Activated naive CD4-positive, alpha-beta T cell treated with anti-CD3 and anti-CD28 coated beads for 36 hours (primary cell): ENCODE results near the gene STUB1. TPM values are rescaled to one million over a fixed set of nuclear protein-coding genes. Genes with fewer than 3 reads are reported as not detected.

Experiments used
- CTCF ChIA-PET: fragments of 350-600 bp; sonication (Branson Sonifier 250); formaldehyde crosslinking; loops from one replicate; lab custom pipeline; 2021; ENCODE audit warnings: antibody characterized with exemption; lab: Charles Lee
- DNase-seq: peaks from one replicate; pipeline ENCODE4 v3.0.0-alpha.2; 2020
- H3K27ac Mint-ChIP-seq: one replicate; pipeline ENCODE4 v1.8.0; 2021; ENCODE audit warnings: mild to moderate bottlenecking, mixed read lengths
- H3K27me3 Mint-ChIP-seq: one replicate; pipeline ENCODE4 v1.8.0; 2021; ENCODE audit warnings: low read depth, mixed read lengths
- H3K36me3 Mint-ChIP-seq: one replicate; pipeline ENCODE4 v1.8.0; 2021; ENCODE audit warnings: low read depth, mixed read lengths
- H3K4me1 Mint-ChIP-seq: one replicate; pipeline ENCODE4 v1.8.0; 2021; ENCODE audit warnings: low read depth, mixed read lengths
- H3K4me3 Mint-ChIP-seq: one replicate; pipeline ENCODE4 v1.8.0; 2021; ENCODE audit warnings: mild to moderate bottlenecking, moderate library complexity, mixed read lengths
- H3K9me3 Mint-ChIP-seq: one replicate; pipeline ENCODE4 v1.8.0; 2021; ENCODE audit warnings: mixed read lengths
- intact Hi-C: fragments of 100-400 bp; cut with micrococcal nuclease; formaldehyde crosslinking; loops from one replicate; pipeline ENCODE4 v1.15.1; 2023
- total RNA-seq, 2 experiments: library from RNA; stranded (reverse); gene quantifications; one replicate each; pipeline ENCODE4 v1.2.3, GENCODE V29; 2021

STUB1 gene
- total RNA-seq, 2 experiments from 2014 or later = 40.3 to 44.1 TPM

DNA sequence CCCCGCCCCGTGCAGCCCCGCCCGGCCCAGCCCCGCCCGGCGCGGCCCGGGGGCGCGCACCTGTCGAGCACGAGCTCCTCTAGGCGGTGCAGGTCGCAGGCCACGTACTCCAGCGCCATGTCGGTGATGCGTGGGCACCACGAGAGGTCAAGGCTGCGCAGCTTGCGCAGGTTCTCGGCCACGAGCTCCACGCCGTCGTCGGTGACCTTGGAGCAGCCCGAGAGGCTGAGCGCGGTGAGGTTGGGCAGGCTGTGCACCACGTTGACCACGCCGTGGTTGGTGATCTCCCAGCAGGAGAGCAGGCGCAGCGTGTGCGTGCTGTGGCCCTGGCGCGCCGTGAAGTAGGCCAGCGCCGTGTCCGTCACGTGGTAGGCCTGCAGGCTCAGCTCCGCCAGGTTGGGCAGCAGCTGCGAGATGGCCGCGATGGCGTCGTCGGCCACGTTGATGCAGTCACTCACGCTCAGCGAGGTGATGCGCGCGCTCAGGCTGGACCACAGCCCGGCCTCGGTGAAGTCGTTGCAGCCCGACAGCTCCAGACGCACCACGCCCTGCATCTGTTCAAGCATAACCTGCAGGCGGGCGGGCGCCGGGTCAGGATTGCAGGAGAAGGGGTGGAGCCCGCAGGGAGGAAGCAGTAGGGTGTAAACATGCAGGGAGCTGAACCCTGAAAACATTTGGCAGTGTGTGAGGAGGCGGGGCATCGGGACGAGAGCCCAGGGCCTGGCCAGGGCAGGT lies 15.3 kb downstream of the STUB1 start:
- Mint-ChIP-seq H3K4me1 (peaks cover 22% of the 10 kb centered on the region), H3K27me3 (no peaks in the 10 kb centered on the region), H3K36me3 (no peaks in the 10 kb centered on the region), H3K9me3 (no peaks in the 10 kb centered on the region), H3K27ac (peak overlapping the region; percentile 30), H3K4me3 (peak overlapping the region; percentile 71)
- intact Hi-C loops = no loop called here
- DNase-seq = peak; percentile 69
- CTCF ChIA-PET = interaction anchor here (0.6 to 1.6 kb wide), 5 partner anchors 12 to 1968 kb away, joined by 3 to 4 read pairs (median 3); no protein-coding TSS in a partner anchor

DNA sequence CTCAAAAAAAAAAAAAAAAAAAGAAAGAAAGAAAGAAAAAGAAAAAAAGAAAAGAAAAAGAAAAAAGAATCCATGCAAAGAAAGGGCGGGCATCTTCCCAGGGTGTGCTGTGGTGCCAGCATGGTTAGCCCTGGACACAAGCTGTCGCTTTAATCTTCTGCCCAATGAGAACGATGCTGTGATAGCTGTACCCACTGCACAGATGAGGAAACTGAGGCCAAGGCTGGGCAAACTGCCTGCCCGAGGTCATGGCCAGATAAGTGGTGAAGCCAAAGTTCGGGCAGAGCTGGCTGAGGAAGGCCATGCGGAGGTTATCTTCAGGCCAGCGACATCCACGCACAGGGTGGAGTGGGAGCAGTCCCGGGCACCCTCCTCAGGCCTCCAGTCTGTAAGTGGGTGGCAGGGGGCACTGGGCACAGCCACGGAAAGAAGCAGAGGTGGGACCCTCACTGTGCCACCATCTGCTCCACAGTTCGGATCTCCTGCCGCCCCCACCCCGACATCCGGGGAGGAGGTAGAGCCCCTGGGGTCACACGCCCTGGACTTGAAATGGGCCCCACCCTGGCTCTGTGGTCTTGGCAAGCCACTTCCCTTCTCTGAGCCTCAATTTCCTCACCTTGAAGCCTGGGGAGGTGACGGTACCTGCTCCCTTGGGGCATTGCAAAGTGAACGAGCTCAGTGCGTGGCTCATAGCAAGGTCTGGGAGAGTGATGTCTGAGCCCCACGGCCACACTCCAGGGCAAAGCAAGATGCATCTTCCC lies 18.9 kb downstream of the STUB1 start:
- no peak for DNase-seq
- H3K4me3 Mint-ChIP-seq = no peak overlapping the region
- no peaks in the 10 kb centered on the region for H3K9me3 Mint-ChIP-seq
- H3K27me3 Mint-ChIP-seq = peaks cover 23% of the 10 kb centered on the region
- no peak overlapping the region for H3K27ac Mint-ChIP-seq
- H3K4me1 Mint-ChIP-seq = peaks cover 18% of the 10 kb centered on the region
- H3K36me3 Mint-ChIP-seq = no peaks in the 10 kb centered on the region
- CTCF ChIA-PET = no interaction called here
- intact Hi-C loops = no loop called here

DNA sequence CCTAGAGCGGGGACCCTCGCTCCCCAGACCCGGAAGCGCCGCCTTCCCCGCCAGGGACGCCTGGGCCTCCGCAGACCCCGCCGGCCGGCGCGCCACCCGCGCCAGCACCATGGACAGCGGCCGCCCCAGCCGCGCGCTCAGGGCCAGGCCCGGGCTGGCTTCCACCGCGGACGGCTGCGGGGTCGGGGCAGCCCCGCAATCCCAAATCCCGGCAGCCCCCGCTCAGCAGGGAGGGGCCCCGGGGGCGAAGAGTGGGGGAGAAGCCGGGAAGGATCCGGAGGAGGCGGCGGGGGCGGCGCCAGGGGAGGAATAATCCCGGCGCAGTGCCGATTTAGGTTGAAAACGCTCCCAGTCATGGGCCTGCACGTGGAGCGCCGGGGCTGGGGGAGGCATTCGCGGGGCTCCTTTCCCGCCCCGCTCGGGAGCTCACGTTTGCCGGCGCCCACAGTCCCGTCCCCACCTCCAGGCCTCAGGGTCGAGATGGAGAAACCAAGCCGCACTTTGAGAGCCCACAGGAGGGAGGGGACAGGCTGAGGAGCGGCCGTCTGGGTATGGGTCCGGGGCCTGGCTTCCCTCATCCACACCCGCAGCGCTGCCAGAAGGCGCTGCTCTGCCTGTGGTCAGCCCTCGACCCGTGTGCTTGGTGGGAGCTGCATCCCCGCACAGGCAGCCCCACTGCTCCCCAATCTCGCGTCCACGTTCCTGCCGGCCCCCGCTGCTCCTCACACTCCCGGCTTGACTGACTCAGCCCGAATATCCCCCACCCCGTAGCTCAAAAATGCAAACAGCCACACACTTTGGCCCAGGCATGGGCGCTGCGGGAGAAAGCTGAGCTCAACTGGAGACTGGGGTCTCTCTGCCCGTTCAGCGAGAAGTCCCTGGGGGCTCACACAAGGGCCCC lies 20.7 kb downstream of the STUB1 start:
- Mint-ChIP-seq H3K27ac (no peak overlapping the region), H3K36me3 (no peaks in the 10 kb centered on the region), H3K9me3 (no peaks in the 10 kb centered on the region), H3K4me1 (peaks cover 10% of the 10 kb centered on the region), H3K4me3 (no peak overlapping the region), H3K27me3 (peaks cover 26% of the 10 kb centered on the region)
- CTCF ChIA-PET = interaction anchor here (1.0 kb wide), 1 partner anchor 11 kb away, joined by 5 read pairs; no protein-coding TSS in a partner anchor
- DNase-seq = no peak
- intact Hi-C loops = no loop called here

DNA sequence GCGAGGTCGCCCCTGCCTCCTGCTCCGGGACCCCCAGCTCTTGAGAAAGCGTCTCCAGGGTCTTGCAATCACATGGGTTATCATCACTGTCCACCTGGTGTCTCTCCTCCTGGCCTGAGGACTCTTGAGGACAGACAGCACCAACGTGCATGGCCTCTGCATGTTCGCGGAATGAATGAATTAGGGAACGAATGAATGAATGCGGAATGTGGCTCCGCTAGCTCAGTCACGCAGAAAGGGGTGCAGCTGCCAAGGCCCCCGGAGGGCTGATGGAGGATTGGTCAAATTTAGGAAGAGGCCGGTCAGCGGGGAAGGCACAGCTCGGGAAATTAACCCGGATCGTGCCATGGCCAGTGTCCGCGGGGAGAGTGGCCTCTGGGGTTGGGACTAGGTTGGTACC lies 22.1 kb downstream of the STUB1 start:
- peaks cover 38% of the 10 kb centered on the region for H3K27me3 Mint-ChIP-seq
- no peaks in the 10 kb centered on the region for H3K36me3 Mint-ChIP-seq
- H3K4me3 Mint-ChIP-seq = no peak overlapping the region
- DNase-seq = no peak
- peaks cover 6% of the 10 kb centered on the region for H3K4me1 Mint-ChIP-seq
- intact Hi-C loops = no loop called here
- CTCF ChIA-PET = no interaction called here
- H3K9me3 Mint-ChIP-seq = no peaks in the 10 kb centered on the region
- H3K27ac Mint-ChIP-seq = no peak overlapping the region

DNA sequence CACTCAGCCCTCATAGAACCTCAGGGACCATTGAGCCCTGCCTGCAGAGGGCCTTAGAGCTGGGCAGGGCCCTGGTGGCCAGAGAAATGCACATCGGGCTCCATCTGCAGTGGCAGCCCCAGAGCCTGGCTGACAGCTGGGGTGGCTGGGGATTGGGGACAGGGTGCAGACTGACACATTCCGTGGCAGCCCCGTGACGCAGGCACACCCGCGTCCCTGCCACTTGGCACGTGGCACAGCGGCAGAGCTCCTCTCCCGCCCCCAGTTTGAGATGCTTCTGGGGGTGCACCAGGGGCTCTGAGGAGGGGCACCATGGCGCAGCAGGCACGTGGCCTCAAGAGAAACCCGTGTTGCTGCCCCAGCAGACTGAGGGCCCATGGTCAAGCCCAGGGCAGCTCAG lies 23.2 kb downstream of the STUB1 start:
- Mint-ChIP-seq H3K27me3 (peaks cover 45% of the 10 kb centered on the region), H3K4me3 (no peak overlapping the region), H3K36me3 (no peaks in the 10 kb centered on the region), H3K9me3 (no peaks in the 10 kb centered on the region), H3K27ac (no peak overlapping the region), H3K4me1 (peaks cover 6% of the 10 kb centered on the region)
- CTCF ChIA-PET = interaction anchor here (0.6 to 1.1 kb wide), 2 partner anchors 9 to 28 kb away, joined by 3 to 4 read pairs; no protein-coding TSS in a partner anchor
- intact Hi-C loops = no loop called here
- DNase-seq = no peak

DNA sequence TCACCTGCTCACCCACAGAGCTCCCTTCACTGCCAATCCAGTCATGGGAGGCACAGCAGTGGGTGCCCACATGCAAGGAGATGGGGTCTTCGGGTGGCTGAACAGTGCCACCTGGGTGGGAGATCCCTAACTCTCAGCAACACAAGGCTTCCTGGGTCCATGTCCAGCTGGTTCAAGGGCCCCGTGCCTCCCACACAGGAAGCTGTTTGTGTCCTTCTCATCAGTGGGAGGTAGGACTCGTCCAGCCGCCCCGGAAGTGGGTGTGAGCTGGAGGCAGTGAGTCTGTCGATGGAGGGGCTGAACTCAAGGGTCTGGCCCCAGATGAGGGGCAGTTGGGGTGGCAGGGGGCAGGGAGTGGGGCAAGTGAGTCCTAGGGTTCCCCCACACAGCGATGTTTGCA lies 23.8 kb downstream of the STUB1 start:
- no peak overlapping the region for H3K27ac Mint-ChIP-seq
- peaks cover 51% of the 10 kb centered on the region for H3K27me3 Mint-ChIP-seq
- peaks cover 6% of the 10 kb centered on the region for H3K4me1 Mint-ChIP-seq
- H3K4me3 Mint-ChIP-seq = no peak overlapping the region
- H3K36me3 Mint-ChIP-seq = no peaks in the 10 kb centered on the region
- no peaks in the 10 kb centered on the region for H3K9me3 Mint-ChIP-seq
- no peak for DNase-seq
- intact Hi-C loops = no loop called here
- CTCF ChIA-PET = interaction anchor here (1.1 kb wide), 1 partner anchor 8 kb away, joined by 4 read pairs; no protein-coding TSS in a partner anchor

DNA sequence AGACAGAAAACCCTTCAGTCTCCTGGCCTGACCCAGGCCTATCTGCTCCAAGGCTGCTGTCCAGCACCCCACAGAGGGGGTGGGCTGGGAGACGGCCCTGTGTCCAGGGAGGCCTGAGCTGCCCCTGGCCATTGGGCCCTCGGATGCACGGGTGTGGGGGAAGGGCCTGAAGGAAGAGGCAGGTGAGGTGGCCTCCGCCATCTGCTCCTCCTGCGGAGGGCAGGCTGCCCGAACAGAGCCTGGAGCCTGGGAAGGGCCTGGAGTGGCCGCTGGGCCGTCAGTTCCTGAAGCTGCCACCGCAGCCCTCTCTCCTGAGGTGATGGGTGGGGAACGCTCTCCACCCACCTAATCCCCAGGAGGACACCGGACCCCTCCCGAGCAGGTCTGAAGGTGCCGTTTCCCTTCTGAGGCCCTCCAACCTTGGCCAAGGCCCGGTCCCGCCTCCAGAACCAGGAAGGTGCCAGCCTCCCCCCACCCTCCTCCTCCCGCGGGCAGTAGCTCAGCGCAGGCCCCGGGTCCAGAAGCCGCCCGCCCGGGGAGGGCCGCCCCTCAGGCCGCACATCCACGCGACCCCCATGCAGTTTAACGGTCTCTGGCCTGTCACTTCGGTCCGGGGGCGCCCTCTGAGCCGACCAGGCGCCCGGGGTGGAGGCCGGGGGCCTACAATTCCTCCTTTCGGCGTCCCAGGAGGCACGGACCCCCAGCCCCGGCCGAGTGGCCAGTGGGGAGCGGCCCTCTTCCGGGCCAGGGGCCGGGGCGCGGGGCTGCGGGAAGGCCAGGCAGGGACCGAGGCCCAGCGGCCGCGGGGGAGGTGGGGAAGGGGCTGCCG lies 24.6 kb downstream of the STUB1 start:
- H3K36me3 Mint-ChIP-seq = no peaks in the 10 kb centered on the region
- no peak overlapping the region for H3K27ac Mint-ChIP-seq
- peaks cover 56% of the 10 kb centered on the region for H3K27me3 Mint-ChIP-seq
- peaks cover 4% of the 10 kb centered on the region for H3K4me1 Mint-ChIP-seq
- CTCF ChIA-PET = no interaction called here
- DNase-seq = no peak
- no peaks in the 10 kb centered on the region for H3K9me3 Mint-ChIP-seq
- intact Hi-C loops = no loop called here
- H3K4me3 Mint-ChIP-seq = no peak overlapping the region

DNA sequence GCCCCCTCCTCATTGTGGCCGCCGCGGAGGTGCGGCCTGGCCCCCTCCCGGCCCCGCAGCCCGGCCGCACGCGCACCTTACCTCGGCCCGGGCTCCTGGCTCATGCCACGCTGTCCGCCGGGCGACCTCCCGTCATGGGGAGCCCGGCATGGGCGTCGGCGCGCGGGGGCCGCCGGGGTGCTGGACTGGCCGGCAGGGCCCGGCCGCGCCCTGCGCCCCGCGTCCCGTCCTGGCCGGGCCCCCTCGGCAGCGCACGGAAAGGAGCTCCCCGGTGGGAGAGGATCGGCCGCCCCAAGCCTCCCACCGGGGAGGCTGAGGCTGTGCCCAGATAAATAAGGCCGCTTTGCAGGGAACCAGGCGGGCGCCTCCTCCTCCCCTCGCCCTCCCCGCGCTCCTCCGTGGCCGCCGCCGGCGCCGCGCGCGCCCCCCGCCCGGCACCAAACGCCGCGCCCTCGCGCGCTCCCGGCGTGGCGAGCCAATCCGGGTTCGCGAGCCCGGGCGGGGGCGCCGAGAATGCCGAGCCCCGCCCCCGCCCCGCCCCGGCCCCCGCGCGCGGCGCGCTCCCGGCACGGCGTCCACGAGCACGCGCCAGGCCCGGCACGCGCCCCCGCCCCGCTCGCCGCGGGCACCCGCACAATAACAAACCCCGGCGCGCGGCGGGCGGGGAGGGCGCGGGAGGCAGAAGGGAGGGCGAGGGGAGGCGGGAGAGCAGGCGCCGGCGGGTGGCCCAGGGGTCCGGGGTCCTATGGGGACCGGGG lies 25.4 kb downstream of the STUB1 start, which contains the start of gene FBXL16:
Gene FBXL16 (minus strand): TSS at position 371 of the 758 bp plus-strand sequence. CDS start 8,396 bp downstream, outside the sequence.
- Mint-ChIP-seq H3K27me3 (peaks cover 59% of the 10 kb centered on the region), H3K36me3 (no peaks in the 10 kb centered on the region), H3K4me3 (no peak within 1 kb of the TSS), H3K4me1 (peaks cover 4% of the 10 kb centered on the region), H3K27ac (no peak within 1 kb of the TSS), H3K9me3 (no peaks in the 10 kb centered on the region)
- CTCF ChIA-PET = no interaction called here
- intact Hi-C loops = no loop called here
- no peak for DNase-seq

DNA sequence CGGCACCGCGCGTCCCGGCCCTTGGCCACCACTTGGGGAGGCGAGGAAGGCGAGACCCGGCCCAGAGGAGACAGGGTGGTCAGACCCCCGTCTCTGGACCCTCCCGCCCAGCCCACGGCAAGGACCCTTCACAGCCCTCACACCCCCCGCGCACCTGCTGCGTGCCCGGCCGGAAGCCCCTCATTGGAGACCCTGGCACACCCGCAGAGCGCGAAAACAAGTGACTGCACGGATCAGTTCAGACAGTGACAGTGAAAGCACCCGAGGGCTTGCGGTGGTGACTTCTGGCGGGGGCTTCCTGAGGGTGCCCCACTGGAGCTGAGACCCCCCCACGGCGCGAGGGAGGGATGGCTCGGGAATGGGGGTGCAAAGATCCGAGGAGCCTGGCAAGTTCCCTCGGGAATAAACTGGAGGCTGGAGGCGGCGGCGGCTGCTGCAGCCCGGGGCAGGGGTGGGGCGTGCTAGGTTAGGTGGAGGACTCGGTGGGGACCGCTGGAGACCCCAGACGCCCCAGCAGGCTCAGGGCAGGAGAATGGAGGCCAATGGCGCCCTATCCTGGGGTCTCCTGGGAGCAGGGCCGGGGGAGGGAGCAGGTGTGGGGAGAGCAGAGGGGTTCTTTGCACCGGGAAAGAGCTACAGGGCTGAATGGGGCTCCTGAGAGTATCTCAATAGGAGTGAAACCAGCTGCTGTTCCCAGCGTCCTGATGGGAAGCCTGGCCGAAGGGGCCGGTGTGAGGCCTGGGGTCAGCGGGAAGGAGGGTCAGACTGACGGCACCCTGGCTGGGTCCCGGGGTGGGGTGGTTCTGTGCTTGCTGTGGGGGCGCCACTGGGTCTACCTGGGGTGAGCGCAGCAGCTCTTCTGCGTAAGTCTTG lies 26.2 kb downstream of the STUB1 start:
- DNase-seq = no peak
- H3K9me3 Mint-ChIP-seq = no peaks in the 10 kb centered on the region
- H3K36me3 Mint-ChIP-seq = no peaks in the 10 kb centered on the region
- peaks cover 2% of the 10 kb centered on the region for H3K4me1 Mint-ChIP-seq
- CTCF ChIA-PET = no interaction called here
- peaks cover 58% of the 10 kb centered on the region for H3K27me3 Mint-ChIP-seq
- intact Hi-C loops = no loop called here
- no peak overlapping the region for H3K27ac Mint-ChIP-seq
- H3K4me3 Mint-ChIP-seq = no peak overlapping the region

DNA sequence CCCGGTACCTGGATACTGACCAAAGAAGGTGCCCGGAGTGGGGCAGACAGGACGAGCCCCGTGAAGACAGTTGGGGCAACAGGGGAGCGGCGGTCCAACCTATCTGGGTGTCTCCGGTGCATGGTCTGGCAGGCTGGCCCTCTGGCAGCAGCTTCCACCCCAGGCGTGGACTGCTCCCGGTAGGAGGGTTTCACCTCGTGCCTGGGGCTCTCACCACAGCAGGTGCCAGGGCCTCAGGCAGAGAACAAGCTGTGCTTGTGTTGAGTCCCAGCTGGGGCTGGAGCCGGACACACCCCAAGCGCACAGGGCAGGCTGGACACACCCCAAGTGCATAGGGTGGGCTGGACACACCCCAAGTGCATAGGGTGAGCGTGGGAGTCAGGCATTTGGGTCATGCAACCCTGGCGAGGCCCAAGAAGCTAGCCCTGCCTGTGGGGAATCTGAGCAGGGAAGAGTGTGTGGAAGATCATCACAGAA lies 26.9 kb downstream of the STUB1 start:
- no peaks in the 10 kb centered on the region for H3K9me3 Mint-ChIP-seq

More for the DNA sequence above, 26.9 kb downstream of the STUB1 start:
- Mint-ChIP-seq H3K4me3 (no peak overlapping the region), H3K4me1 (peaks cover 2% of the 10 kb centered on the region), H3K27ac (no peak overlapping the region), H3K27me3 (peaks cover 56% of the 10 kb centered on the region), H3K36me3 (no peaks in the 10 kb centered on the region)
- no peak for DNase-seq
- CTCF ChIA-PET = interaction anchor here (0.8 kb wide), 1 partner anchor 11 kb away, joined by 3 read pairs; no protein-coding TSS in a partner anchor
- intact Hi-C loops = no loop called here
